HepG2 (cell line): Measurements from ENCODE around the gene RPS6KA2. TPM values are rescaled to one million over a fixed set of nuclear protein-coding genes. Genes with fewer than 3 reads are reported as not detected.

Experiments
- ATF7 ChIP-seq, 2 experiments: fragments of 450-650 bp in 1 of 2; sonication (generic) in 1 of 2; formaldehyde crosslinking in 1 of 2; IDR thresholded peaks; 2 replicates each; pipeline versions ENCODE4 v1.4.0 to v1.6.1; 2016 to 2020; ENCODE audit warnings: antibody characterized with exemption in 1 of 2, mild to moderate bottlenecking in 1 of 2, missing genetic modification reagents in 1 of 2
- FLYWCH1 ChIP-seq: sonication (generic); formaldehyde crosslinking; IDR thresholded peaks from 2 replicates; pipeline ENCODE4 v1.8.1; 2023; ENCODE audit warnings: mild to moderate bottlenecking, missing genetic modification reagents
- HDAC2 ChIP-seq: sonication (generic); formaldehyde crosslinking; IDR thresholded peaks from 2 replicates; pipeline ENCODE4 v1.4.0; 2020; ENCODE audit warnings: missing genetic modification reagents
- JUND ChIP-seq: sonication (generic); formaldehyde crosslinking; IDR thresholded peaks from 2 replicates; pipeline ENCODE4 v1.8.0; 2022; ENCODE audit warnings: mild to moderate bottlenecking, missing genetic modification reagents
- MED1 ChIP-seq: sonication (generic); formaldehyde crosslinking; IDR thresholded peaks from 2 replicates; pipeline ENCODE4 v1.4.0; 2020; ENCODE audit warnings: missing genetic modification reagents
- NCOA2 ChIP-seq: sonication (generic); formaldehyde crosslinking; IDR thresholded peaks from 2 replicates; pipeline ENCODE4 v1.8.0; 2022; ENCODE audit warnings: inconsistent platforms
- RARG ChIP-seq: sonication (generic); formaldehyde crosslinking; IDR thresholded peaks from 2 replicates; pipeline ENCODE4 v1.4.0; 2020; ENCODE audit warnings: low read depth, mild to moderate bottlenecking, missing genetic modification reagents
- ZFP37 ChIP-seq: sonication (generic); formaldehyde crosslinking; IDR thresholded peaks from 2 replicates; pipeline ENCODE4 v1.4.0; 2020; ENCODE audit warnings: missing genetic modification reagents, borderline replicate concordance
- ZNF12 ChIP-seq: sonication (generic); formaldehyde crosslinking; IDR thresholded peaks from 2 replicates; pipeline ENCODE4 v1.5.0; 2020; ENCODE audit warnings: missing genetic modification reagents
- ZNF331 ChIP-seq: sonication (generic); formaldehyde crosslinking; IDR thresholded peaks from 2 replicates; pipeline ENCODE4 v1.4.0; 2020; ENCODE audit warnings: missing genetic modification reagents
- ZNF367 ChIP-seq: sonication (generic); formaldehyde crosslinking; IDR thresholded peaks from 2 replicates; pipeline ENCODE4 v1.4.0; 2020; ENCODE audit warnings: missing genetic modification reagents, borderline replicate concordance
- ZNF709 ChIP-seq: sonication (generic); formaldehyde crosslinking; IDR thresholded peaks from 2 replicates; pipeline ENCODE4 v1.5.0; 2020; ENCODE audit warnings: mild to moderate bottlenecking, missing genetic modification reagents
- ZNF777 ChIP-seq: sonication (generic); formaldehyde crosslinking; IDR thresholded peaks from 2 replicates; pipeline ENCODE4 v1.4.0; 2020; ENCODE audit warnings: missing genetic modification reagents
- ZNF841 ChIP-seq: sonication (generic); formaldehyde crosslinking; IDR thresholded peaks from 2 replicates; pipeline ENCODE4 v1.8.1; 2023; ENCODE audit warnings: missing genetic modification reagents, borderline replicate concordance
- polyA plus RNA-seq, 8 experiments: library from polyadenylated mRNA; depleted of rRNA in 3 of 8; stranded (reverse) in 7 of 8; unstranded in 1 of 8; fragments of >200 nt; fragmentation: Illumina TruSeq in 4 of 8; extraction: Trizol in 4 of 8; gene quantifications; 2 replicates each; pipeline versions ENCODE4 v1.2.1 to v1.2.3, GENCODE V29; 2011 to 2016; ENCODE audit warnings: low read depth in 4 of 8, missing spikeins in 1 of 8, mixed read lengths in 1 of 8; ENCODE audit not compliant: insufficient read depth in 1 of 8
- total RNA-seq, 5 experiments: library from RNA; depleted of rRNA; stranded (reverse); fragments of >200 nt; fragmentation: Illumina TruSeq; extraction: Trizol; gene quantifications; 2 replicates each; pipeline ENCODE4 v1.2.3, GENCODE V29; 2016; ENCODE audit warnings: low read depth in 1 of 5
- TF ChIP-seq, protein P1 (sequence below), 2 experiments: fragments of 450-650 bp in 1 of 2; sonication (generic) in 1 of 2; formaldehyde crosslinking in 1 of 2; IDR thresholded peaks; 2 replicates each; pipeline versions ENCODE4 v1.6.1 to v1.8.0; 2016 to 2022; ENCODE audit warnings: antibody characterized with exemption in 1 of 2, mild to moderate bottlenecking in 1 of 2, missing genetic modification reagents in 1 of 2
- TF ChIP-seq, protein P2 (sequence below): sonication (generic); formaldehyde crosslinking; IDR thresholded peaks from 2 replicates; pipeline ENCODE4 v1.8.1; 2023; ENCODE audit warnings: mild to moderate bottlenecking, missing genetic modification reagents, borderline replicate concordance
- TF ChIP-seq, protein P3 (sequence below): sonication (generic); formaldehyde crosslinking; IDR thresholded peaks from 2 replicates; pipeline ENCODE4 v1.4.0; 2020; ENCODE audit warnings: mild to moderate bottlenecking, missing genetic modification reagents

Gene RPS6KA2
- total and polyA plus RNA-seq, 2 of the 13 experiments (the other 11 are each of a cell fraction or from before 2014, with no cell fraction given): 0.22 to 0.38 TPM

- TF ChIP-seq, protein P1, sequence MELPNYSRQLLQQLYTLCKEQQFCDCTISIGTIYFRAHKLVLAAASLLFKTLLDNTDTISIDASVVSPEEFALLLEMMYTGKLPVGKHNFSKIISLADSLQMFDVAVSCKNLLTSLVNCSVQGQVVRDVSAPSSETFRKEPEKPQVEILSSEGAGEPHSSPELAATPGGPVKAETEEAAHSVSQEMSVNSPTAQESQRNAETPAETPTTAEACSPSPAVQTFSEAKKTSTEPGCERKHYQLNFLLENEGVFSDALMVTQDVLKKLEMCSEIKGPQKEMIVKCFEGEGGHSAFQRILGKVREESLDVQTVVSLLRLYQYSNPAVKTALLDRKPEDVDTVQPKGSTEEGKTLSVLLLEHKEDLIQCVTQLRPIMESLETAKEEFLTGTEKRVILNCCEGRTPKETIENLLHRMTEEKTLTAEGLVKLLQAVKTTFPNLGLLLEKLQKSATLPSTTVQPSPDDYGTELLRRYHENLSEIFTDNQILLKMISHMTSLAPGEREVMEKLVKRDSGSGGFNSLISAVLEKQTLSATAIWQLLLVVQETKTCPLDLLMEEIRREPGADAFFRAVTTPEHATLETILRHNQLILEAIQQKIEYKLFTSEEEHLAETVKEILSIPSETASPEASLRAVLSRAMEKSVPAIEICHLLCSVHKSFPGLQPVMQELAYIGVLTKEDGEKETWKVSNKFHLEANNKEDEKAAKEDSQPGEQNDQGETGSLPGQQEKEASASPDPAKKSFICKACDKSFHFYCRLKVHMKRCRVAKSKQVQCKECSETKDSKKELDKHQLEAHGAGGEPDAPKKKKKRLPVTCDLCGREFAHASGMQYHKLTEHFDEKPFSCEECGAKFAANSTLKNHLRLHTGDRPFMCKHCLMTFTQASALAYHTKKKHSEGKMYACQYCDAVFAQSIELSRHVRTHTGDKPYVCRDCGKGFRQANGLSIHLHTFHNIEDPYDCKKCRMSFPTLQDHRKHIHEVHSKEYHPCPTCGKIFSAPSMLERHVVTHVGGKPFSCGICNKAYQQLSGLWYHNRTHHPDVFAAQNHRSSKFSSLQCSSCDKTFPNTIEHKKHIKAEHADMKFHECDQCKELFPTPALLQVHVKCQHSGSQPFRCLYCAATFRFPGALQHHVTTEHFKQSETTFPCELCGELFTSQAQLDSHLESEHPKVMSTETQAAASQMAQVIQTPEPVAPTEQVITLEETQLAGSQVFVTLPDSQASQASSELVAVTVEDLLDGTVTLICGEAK (IDR thresholded peaks at IDR 0.05): no peak
- TF ChIP-seq, protein P1 (CRISPR knock-in tag; IDR thresholded peaks at IDR 0.05): peak; percentile 81
- no peak; the same call in 1 of the 2 replicates for TF ChIP-seq ZFP37 (CRISPR knock-in tag)
- peak; percentile 8 for TF ChIP-seq JUND (CRISPR knock-in tag)
- peak; percentile 64; the same call in 1 of the 2 replicates for TF ChIP-seq ZNF841
- TF ChIP-seq ZNF12 (CRISPR knock-in tag): no peak; the same call in 1 of the 2 replicates
- peak; percentile 63; the same call in 1 of the 2 replicates for TF ChIP-seq HDAC2
- TF ChIP-seq ZNF331 (CRISPR knock-in tag): 0 out of 2 replicates have a peak, but pooled peaks have one; percentile 38
- TF ChIP-seq ATF7 (IDR thresholded peaks at IDR 0.05): no peak
- no peak for TF ChIP-seq ATF7 (CRISPR knock-in tag; IDR thresholded peaks at IDR 0.05)
- peak; percentile 81; the same call in 1 of the 2 replicates for TF ChIP-seq ZNF709 (CRISPR knock-in tag)
- TF ChIP-seq MED1 (CRISPR knock-in tag): peak; percentile 88
- TF ChIP-seq, protein P2, sequence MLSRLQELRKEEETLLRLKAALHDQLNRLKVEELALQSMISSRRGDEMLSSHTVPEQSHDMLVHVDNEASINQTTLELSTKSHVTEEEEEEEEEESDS (CRISPR knock-in tag): 0 out of 2 replicates have a peak, but pooled peaks have one; percentile 88
- TF ChIP-seq NCOA2 (CRISPR knock-in tag): no peak
- 0 out of 2 replicates have a peak, but pooled peaks have one; percentile 44 for TF ChIP-seq RARG (CRISPR knock-in tag)
- 0 out of 2 replicates have a peak, but pooled peaks have one; percentile 19 for TF ChIP-seq ZNF367 (CRISPR knock-in tag)
- TF ChIP-seq, protein P3, sequence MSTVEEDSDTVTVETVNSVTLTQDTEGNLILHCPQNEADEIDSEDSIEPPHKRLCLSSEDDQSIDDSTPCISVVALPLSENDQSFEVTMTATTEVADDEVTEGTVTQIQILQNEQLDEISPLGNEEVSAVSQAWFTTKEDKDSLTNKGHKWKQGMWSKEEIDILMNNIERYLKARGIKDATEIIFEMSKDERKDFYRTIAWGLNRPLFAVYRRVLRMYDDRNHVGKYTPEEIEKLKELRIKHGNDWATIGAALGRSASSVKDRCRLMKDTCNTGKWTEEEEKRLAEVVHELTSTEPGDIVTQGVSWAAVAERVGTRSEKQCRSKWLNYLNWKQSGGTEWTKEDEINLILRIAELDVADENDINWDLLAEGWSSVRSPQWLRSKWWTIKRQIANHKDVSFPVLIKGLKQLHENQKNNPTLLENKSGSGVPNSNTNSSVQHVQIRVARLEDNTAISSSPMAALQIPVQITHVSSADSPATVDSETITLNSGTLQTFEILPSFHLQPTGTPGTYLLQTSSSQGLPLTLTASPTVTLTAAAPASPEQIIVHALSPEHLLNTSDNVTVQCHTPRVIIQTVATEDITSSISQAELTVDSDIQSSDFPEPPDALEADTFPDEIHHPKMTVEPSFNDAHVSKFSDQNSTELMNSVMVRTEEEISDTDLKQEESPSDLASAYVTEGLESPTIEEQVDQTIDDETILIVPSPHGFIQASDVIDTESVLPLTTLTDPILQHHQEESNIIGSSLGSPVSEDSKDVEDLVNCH (CRISPR knock-in tag): no peak
- peak; percentile 81 for TF ChIP-seq ZNF777 (CRISPR knock-in tag)
- TF ChIP-seq FLYWCH1 (CRISPR knock-in tag): no peak
Measured at GRCh38 chr6:166382933-166383801, 243.9 kb downstream of the RPS6KA2 start, which contains the start of gene MPC1 (continued).
